Naive thymus-derived CD4-positive, alpha-beta T cell (primary cell): ENCODE data around the gene FAH. TPM values are rescaled to one million over a fixed set of nuclear protein-coding genes. Genes with fewer than 3 reads are reported as not detected.

Experiments used
- ATAC-seq: fragments of 150-1000 bp; cut with Tn5 transposase; 2 replicates; pipeline ENCODE4 v1.10.0; 2021; ENCODE audit warnings: mild to moderate bottlenecking, moderate library complexity
- CTCF ChIA-PET: fragments of 350-600 bp; sonication (Branson Sonifier 250); formaldehyde crosslinking; loops from one replicate; lab custom pipeline; 2021; ENCODE audit warnings: antibody characterized with exemption; lab: Charles Lee
- POLR2A ChIA-PET: fragments of 350-600 bp; sonication (Branson Sonifier 250); formaldehyde crosslinking; loops from one replicate; lab custom pipeline; 2021; ENCODE audit warnings: antibody characterized with exemption, inconsistent platforms; lab: Charles Lee
- DNase-seq, 9 donors: peaks; one replicate each; pipeline versions ENCODE4 v3.0.0 to v3.0.0-alpha.2; 2020 to 2022; ENCODE audit warnings: mixed read lengths in 1 of 9
- H3K27ac ChIP-seq: one replicate; pipeline ENCODE4 v1.7.0; 2013; ENCODE audit warnings: mild to moderate bottlenecking, low read depth, low read length, moderate library complexity
- H3K27me3 ChIP-seq, 2 donors: one replicate each; pipeline ENCODE4 v1.7.0; 2013; ENCODE audit warnings: low read length in 2 of 2, mild to moderate bottlenecking in 2 of 2, moderate library complexity in 2 of 2; ENCODE audit not compliant: control insufficient read depth in 2 of 2, insufficient read depth in 2 of 2
- H3K36me3 ChIP-seq, 3 experiments: 1 replicate in 2 of 3; 2 replicates in 1 of 3; pipeline ENCODE4 v1.7.0; 2013; ENCODE audit warnings: low read length in 3 of 3, mild to moderate bottlenecking in 3 of 3, moderate library complexity in 1 of 3; ENCODE audit not compliant: insufficient read depth in 3 of 3, control insufficient read depth in 2 of 3
- H3K4me1 ChIP-seq, 2 donors: one replicate each; pipeline ENCODE4 v1.7.0; 2013; ENCODE audit warnings: low read length in 2 of 2, mild to moderate bottlenecking in 2 of 2, moderate library complexity in 1 of 2; ENCODE audit not compliant: control insufficient read depth in 2 of 2, insufficient read depth in 2 of 2
- H3K4me3 ChIP-seq: 2 replicates; pipeline ENCODE4 v1.7.0; 2013; ENCODE audit warnings: mild to moderate bottlenecking, low read length
- H3K9me3 ChIP-seq, 3 experiments: 1 replicate in 2 of 3; 2 replicates in 1 of 3; pipeline ENCODE4 v1.7.0; 2013; ENCODE audit warnings: low read length in 3 of 3; ENCODE audit not compliant: control insufficient read depth in 2 of 3
- H3K27ac Mint-ChIP-seq, 9 donors: one replicate each; pipeline ENCODE4 v1.8.0; 2020 to 2022; ENCODE audit warnings: mixed read lengths in 9 of 9, mild to moderate bottlenecking in 8 of 9, moderate library complexity in 5 of 9, inconsistent platforms in 2 of 9
- H3K27me3 Mint-ChIP-seq, 5 donors: one replicate each; pipeline ENCODE4 v1.8.0; 2021 to 2022; ENCODE audit warnings: mixed read lengths in 5 of 5, mild to moderate bottlenecking in 1 of 5
- H3K36me3 Mint-ChIP-seq, 5 donors: one replicate each; pipeline ENCODE4 v1.8.0; 2020 to 2022; ENCODE audit warnings: mixed read lengths in 5 of 5, mild to moderate bottlenecking in 3 of 5, inconsistent platforms in 1 of 5
- H3K4me1 Mint-ChIP-seq, 7 donors: one replicate each; pipeline ENCODE4 v1.8.0; 2020 to 2022; ENCODE audit warnings: mixed read lengths in 7 of 7, mild to moderate bottlenecking in 3 of 7, inconsistent platforms in 1 of 7
- H3K4me3 Mint-ChIP-seq, 10 donors: one replicate each; pipeline ENCODE4 v1.8.0; 2020 to 2022; ENCODE audit warnings: mild to moderate bottlenecking in 10 of 10, mixed read lengths in 10 of 10, moderate library complexity in 6 of 10, inconsistent platforms in 2 of 10
- H3K9me3 Mint-ChIP-seq, 11 donors: one replicate each; pipeline ENCODE4 v1.8.0; 2020 to 2022; ENCODE audit warnings: mixed read lengths in 11 of 11, mild to moderate bottlenecking in 4 of 11, inconsistent platforms in 1 of 11, moderate library complexity in 1 of 11
- intact Hi-C, 2 donors: fragments of 100-400 bp; cut with micrococcal nuclease; formaldehyde crosslinking; loops; one replicate each; pipeline ENCODE4 v1.15.1; 2023
- polyA plus RNA-seq, 2 donors: library from polyadenylated mRNA; unstranded; fragments of 300-500 nt; fragmentation: Illumina TruSeq; gene quantifications; one replicate each; pipeline ENCODE4 v1.2.3, GENCODE V29; 2021
- total RNA-seq, 6 experiments: library from RNA in 5 of 6; stranded (reverse) in 5 of 6; gene quantifications; 1 replicate in 5 of 6; 2 replicates in 1 of 6; pipeline ENCODE4 v1.2.3 and lab custom pipeline; 2021 to 2026

The FAH gene
- total and polyA plus RNA-seq, 7 experiments from 2014 or later = 4.8 to 58.3 (median 6.8) TPM

- no peak for DNase-seq
- no peaks in the 10 kb centered on the region for H3K27me3 ChIP-seq
- Mint-ChIP-seq H3K36me3 (no peaks in the 10 kb centered on the region), H3K9me3 (no peaks in the 10 kb centered on the region), H3K4me1 (no peaks in the 10 kb centered on the region), H3K27me3 (peaks cover 30 to 50% (median 38%) of the 10 kb centered on the region in 5 donors), H3K27ac (no peak overlapping the region), H3K4me3 (no peak overlapping the region)
- intact Hi-C loops = no loop called here
- no peaks in the 10 kb centered on the region for H3K4me1 ChIP-seq
- ChIA-PET CTCF (no interaction called here), POLR2A (no interaction called here)
- H3K9me3 ChIP-seq = no peaks in the 10 kb centered on the region
- no peak overlapping the region for H3K4me3 ChIP-seq
- ATAC-seq = no peak
- H3K27ac ChIP-seq = no peak overlapping the region
- H3K36me3 ChIP-seq = no peaks in the 10 kb centered on the region
Observed at GRCh38 chr15:80204231-80204630, 51.4 kb downstream of the FAH start.

- H3K36me3 Mint-ChIP-seq = no peaks in the 10 kb centered on the region
- H3K27ac Mint-ChIP-seq = no peak overlapping the region
- Histone ChIP-seq H3K27me3 (no peaks in the 10 kb centered on the region), H3K9me3 (no peaks in the 10 kb centered on the region), H3K4me3 (no peak overlapping the region), H3K27ac (no peak overlapping the region), H3K36me3 (no peaks in the 10 kb centered on the region), H3K4me1 (no peaks in the 10 kb centered on the region)
- DNase-seq = no peak
- H3K4me3 Mint-ChIP-seq = no peak overlapping the region
- POLR2A ChIA-PET = no interaction called here
- no peak for ATAC-seq
- CTCF ChIA-PET = no interaction called here
- intact Hi-C loops = no loop called here
- H3K4me1 Mint-ChIP-seq = no peaks in the 10 kb centered on the region
- H3K9me3 Mint-ChIP-seq = no peaks in the 10 kb centered on the region
- H3K27me3 Mint-ChIP-seq = peaks cover 28 to 49% (median 38%) of the 10 kb centered on the region in 5 donors
Observed at GRCh38 chr15:80207887-80208286, 55.1 kb downstream of the FAH start.

- H3K36me3 Mint-ChIP-seq = no peaks in the 10 kb centered on the region
- DNase-seq (no peak), ATAC-seq (no peak)
- Histone ChIP-seq H3K4me1 (no peaks in the 10 kb centered on the region), H3K36me3 (no peaks in the 10 kb centered on the region), H3K27me3 (no peaks in the 10 kb centered on the region), H3K4me3 (no peak overlapping the region), H3K9me3 (no peaks in the 10 kb centered on the region), H3K27ac (no peak overlapping the region)
- intact Hi-C loops = no loop called here
- POLR2A ChIA-PET = no interaction called here
- no peaks in the 10 kb centered on the region for H3K9me3 Mint-ChIP-seq
- CTCF ChIA-PET = no interaction called here
- H3K4me3 Mint-ChIP-seq = no peak overlapping the region
- no peaks in the 10 kb centered on the region for H3K4me1 Mint-ChIP-seq
- H3K27ac Mint-ChIP-seq = no peak overlapping the region
- peaks cover 28 to 51% (median 44%) of the 10 kb centered on the region in 5 donors for H3K27me3 Mint-ChIP-seq
Observed at GRCh38 chr15:80208758-80209734, 56.2 kb downstream of the FAH start.

DNA sequence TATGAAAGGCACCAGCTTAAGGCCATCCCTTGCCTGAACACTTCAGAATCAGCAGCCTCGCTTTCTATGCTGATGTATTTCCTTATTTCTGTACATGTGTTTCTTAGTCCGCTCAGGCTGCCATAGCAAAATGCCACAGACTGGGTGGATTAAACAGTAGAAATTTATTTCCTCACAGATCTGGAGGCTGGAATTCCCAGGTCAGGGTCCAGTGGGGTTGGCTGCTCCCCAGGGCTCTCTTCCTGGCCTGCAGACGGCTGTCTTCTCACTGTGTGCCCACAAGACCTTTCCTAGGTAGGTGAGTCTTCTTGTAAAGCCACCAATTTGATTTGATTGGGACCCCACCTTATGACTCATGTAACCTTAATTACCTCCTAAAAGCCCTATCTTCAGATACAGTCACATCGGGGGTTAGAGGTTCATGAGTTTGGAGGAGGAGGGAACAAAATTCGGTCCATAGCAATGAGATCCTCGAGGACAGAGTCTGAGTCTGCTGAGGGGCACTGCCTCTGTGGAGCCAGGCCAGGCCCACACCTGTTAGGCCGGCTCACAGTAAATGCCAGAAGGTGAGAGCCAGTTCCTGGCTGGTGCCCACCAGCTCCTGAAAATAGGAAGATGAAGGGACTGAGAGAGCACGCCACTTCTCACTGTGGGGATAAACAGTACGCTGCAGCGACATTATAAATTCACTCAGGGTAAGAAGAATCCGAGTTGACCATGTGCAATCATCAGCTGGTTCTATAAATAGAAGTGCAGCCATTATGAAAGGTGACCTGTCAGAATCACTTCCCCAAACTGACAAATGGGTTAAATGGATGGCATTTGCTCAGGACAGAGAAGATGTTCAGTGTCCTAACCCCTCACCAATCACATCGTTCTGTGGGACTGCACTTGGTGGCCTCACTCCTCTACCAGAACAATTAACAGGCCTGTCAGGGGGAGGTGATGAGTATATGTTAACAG lies 58.1 kb downstream of the FAH start:
- Histone ChIP-seq H3K27me3 (no peaks in the 10 kb centered on the region), H3K36me3 (no peaks in the 10 kb centered on the region), H3K9me3 (no peaks in the 10 kb centered on the region), H3K4me3 (no peak overlapping the region), H3K27ac (no peak overlapping the region), H3K4me1 (no peaks in the 10 kb centered on the region)
- H3K9me3 Mint-ChIP-seq = no peaks in the 10 kb centered on the region
- H3K27me3 Mint-ChIP-seq = peaks cover 29 to 46% (median 41%) of the 10 kb centered on the region in 5 donors
- no peaks in the 10 kb centered on the region for H3K4me1 Mint-ChIP-seq
- no peak for DNase-seq
- intact Hi-C loops = no loop called here
- no peak for ATAC-seq
- H3K36me3 Mint-ChIP-seq = no peaks in the 10 kb centered on the region
- no peak overlapping the region for H3K27ac Mint-ChIP-seq
- H3K4me3 Mint-ChIP-seq = no peak overlapping the region
- CTCF ChIA-PET = interaction anchor here (0.6 kb wide), 1 partner anchor 9 kb away, joined by 3 read pairs; no protein-coding TSS in a partner anchor
- POLR2A ChIA-PET = no interaction called here

- no peaks in the 10 kb centered on the region for H3K9me3 ChIP-seq
- no peaks in the 10 kb centered on the region for H3K27me3 ChIP-seq
- no peak overlapping the region for H3K27ac ChIP-seq
- ATAC-seq = no peak
- intact Hi-C loops = no loop called here
- Mint-ChIP-seq H3K27me3 (peaks cover 26 to 39% (median 37%) of the 10 kb centered on the region in 5 donors), H3K27ac (no peak overlapping the region), H3K9me3 (no peaks in the 10 kb centered on the region), H3K4me3 (no peak overlapping the region), H3K4me1 (no peaks in the 10 kb centered on the region), H3K36me3 (no peaks in the 10 kb centered on the region)
- H3K36me3 ChIP-seq = no peaks in the 10 kb centered on the region
- ChIA-PET POLR2A (no interaction called here), CTCF (interaction anchor here (0.8 kb wide), 1 partner anchor 338 kb away, joined by 3 read pairs; no protein-coding TSS in a partner anchor)
- no peak overlapping the region for H3K4me3 ChIP-seq
- no peak for DNase-seq
- no peaks in the 10 kb centered on the region for H3K4me1 ChIP-seq
Observed at GRCh38 chr15:80211976-80212375, 59.2 kb downstream of the FAH start.

DNA sequence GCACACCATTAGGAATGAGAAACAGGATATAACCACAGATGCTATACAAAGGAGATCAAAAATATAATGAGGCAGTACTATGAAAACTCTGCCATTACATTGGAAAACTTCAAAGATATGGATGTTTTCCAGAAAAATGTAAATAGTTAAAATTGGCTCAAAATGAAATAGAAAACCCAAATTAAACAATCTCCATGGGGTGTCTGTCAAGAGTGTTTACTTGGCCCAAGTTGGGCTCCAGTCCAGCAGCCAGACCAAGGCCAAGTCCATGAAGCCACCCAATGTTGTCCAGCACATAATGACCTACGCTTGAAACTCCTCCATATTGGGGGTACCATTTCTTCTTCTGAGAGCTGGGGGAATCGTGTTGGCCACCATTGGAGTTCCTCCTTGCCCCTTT lies 62.1 kb downstream of the FAH start:
- intact Hi-C loops = no loop called here
- H3K27ac Mint-ChIP-seq = no peak overlapping the region
- no peaks in the 10 kb centered on the region for H3K27me3 ChIP-seq
- no peaks in the 10 kb centered on the region for H3K36me3 Mint-ChIP-seq
- H3K36me3 ChIP-seq = no peaks in the 10 kb centered on the region
- ATAC-seq (no peak), DNase-seq (no peak)
- H3K9me3 Mint-ChIP-seq = no peaks in the 10 kb centered on the region
- no peaks in the 10 kb centered on the region for H3K9me3 ChIP-seq
- no peak overlapping the region for H3K4me3 ChIP-seq
- POLR2A ChIA-PET = no interaction called here
- peaks cover 8 to 28% (median 19%) of the 10 kb centered on the region in 5 donors for H3K27me3 Mint-ChIP-seq
- CTCF ChIA-PET = interaction anchor here (1.0 kb wide), 1 partner anchor 17 kb away, joined by 3 read pairs; no protein-coding TSS in a partner anchor
- no peak overlapping the region for H3K4me3 Mint-ChIP-seq
- no peaks in the 10 kb centered on the region for H3K4me1 ChIP-seq
- no peak overlapping the region for H3K27ac ChIP-seq
- H3K4me1 Mint-ChIP-seq = no peaks in the 10 kb centered on the region
